Measurements from ENCODE around the gene PLA2G4F.
A peak's percentile ranks its signal among the peaks of the same experiment; 100 is the strongest.

Gene PLA2G4F

GRCh38 chr15:42145546-42146455 is 10.6 kb downstream of the PLA2G4F start:
- DNase-seq, result no peak

- no peak for DNase-seq
Observed at GRCh38 chr15:42144841-42145375, 11.5 kb downstream of the PLA2G4F start.

- no peak for DNase-seq
Observed at GRCh38 chr15:42143866-42144625, 12.4 kb downstream of the PLA2G4F start.

GRCh38 chr15:42143356-42143755 is 13.1 kb downstream of the PLA2G4F start:
- DNase-seq, result no peak

GRCh38 chr15:42141795-42142667 is 14.4 kb downstream of the PLA2G4F start:
- DNase-seq, result no peak

GRCh38 chr15:42141246-42141645 is 15.2 kb downstream of the PLA2G4F start:
- DNase-seq, result no peak

GRCh38 chr15:42140383-42141070 is 15.9 kb downstream of the PLA2G4F start:
- no peak for DNase-seq

GRCh38 chr15:42139596-42139995 is 16.8 kb downstream of the PLA2G4F start:
- DNase-seq, result no peak

- DNase-seq, result no peak
Observed at GRCh38 chr15:42138968-42139386, 17.5 kb downstream of the PLA2G4F start.

- DNase-seq, result no peak
Observed at GRCh38 chr15:42138411-42138810, 18.0 kb downstream of the PLA2G4F start.

- DNase-seq, result peak; percentile 58
Observed at GRCh38 chr15:42137461-42138261, 18.8 kb downstream of the PLA2G4F start.

- no peak for DNase-seq
Observed at GRCh38 chr15:42136513-42136912, 19.9 kb downstream of the PLA2G4F start.

GRCh38 chr15:42135351-42135750 is 21.1 kb downstream of the PLA2G4F start:
- no peak for DNase-seq

- no peak for DNase-seq
Observed at GRCh38 chr15:42134617-42135245, 21.7 kb downstream of the PLA2G4F start.

GRCh38 chr15:42133886-42134502 is 22.4 kb downstream of the PLA2G4F start:
- DNase-seq, result peak; percentile 33

GRCh38 chr15:42133356-42133755 is 23.1 kb downstream of the PLA2G4F start:
- no peak for DNase-seq

GRCh38 chr15:42131826-42132806 is 24.3 kb downstream of the PLA2G4F start:
- peak; percentile 15 for DNase-seq

GRCh38 chr15:42131006-42131405 is 25.4 kb downstream of the PLA2G4F start:
- DNase-seq, result no peak

Data from fibroblast of upper back skin (primary cell).